ENCODE measurements around the gene XRCC4. TPM values are rescaled to one million over a fixed set of nuclear protein-coding genes. Genes with fewer than 3 reads are reported as not detected.
A peak's percentile ranks its signal among the peaks of the same experiment; 100 is the strongest.

The XRCC4 gene
- total and polyA plus RNA-seq, 9 of the 15 experiments (the other 6 are each of a cell fraction or from before 2014, with no cell fraction given): 13.6 to 61.6 (median 22.4) TPM

DNA sequence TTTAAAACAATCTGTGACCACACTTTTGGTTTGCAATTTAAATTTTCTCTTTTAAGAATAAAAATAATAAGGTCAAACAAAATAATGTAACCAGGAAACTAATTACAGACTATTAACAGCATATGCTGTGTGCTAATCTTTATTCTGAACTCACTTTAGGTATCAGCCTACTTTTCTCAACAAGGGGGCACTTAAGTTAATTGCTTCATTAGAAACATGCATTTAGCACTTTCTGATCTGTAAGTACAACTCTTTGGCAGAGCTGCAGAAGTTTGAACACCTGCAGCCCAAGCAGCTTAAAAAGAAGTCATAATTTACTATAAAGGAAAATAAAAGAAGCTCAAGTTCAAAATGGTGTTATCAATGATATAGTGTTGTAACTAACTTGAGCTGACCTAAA lies 21.7 kb downstream of the XRCC4 start:
- Histone ChIP-seq H3K4me2 (ENCODE audit: insufficient read depth, low read length) (no peak overlapping the region), H3K4me3 (no peak overlapping the region), H3K4me1 (replicated peaks in 1 of 2; ENCODE audit: control insufficient read depth in 2 of 2, insufficient read depth in 2 of 2, low read length in 2 of 2) (peaks cover 4 to 25% of the 10 kb centered on the region in 2 experiments; a peak in 4 of 5 replicates), H3K79me2 (ENCODE audit: control insufficient read depth, insufficient read depth, low read length) (no peaks in the 10 kb centered on the region), H3K9ac (ENCODE audit: insufficient read depth in 1 of 2, low read depth in 2 of 2, low read length in 2 of 2) (no peak overlapping the region), H3K36me3 (ENCODE audit: control insufficient read depth, insufficient read depth, low read length) (no peaks in the 10 kb centered on the region), H3K9me3 (replicated peaks; ENCODE audit: control insufficient read depth, insufficient read depth, low read depth, low read length) (no peaks in the 10 kb centered on the region), H2AFZ (ENCODE audit: low read depth, low read length) (no peak overlapping the region), H4K20me1 (replicated peaks; ENCODE audit: control insufficient read depth, insufficient read depth, low read length) (no peaks in the 10 kb centered on the region), H3K27ac (ENCODE audit: extremely low read depth, low read depth, low read length) (no peak overlapping the region), H3K9me1 (ENCODE audit: control insufficient read depth, insufficient read depth, low read length) (no peaks in the 10 kb centered on the region), H3K27me3 (ENCODE audit: control insufficient read depth in 2 of 2, insufficient read depth in 2 of 2, low read length in 2 of 2) (no peaks in the 10 kb centered on the region)
- intact Hi-C loops (cut with micrococcal nuclease) (no loop called here), in situ Hi-C loops (cut with MboI) (no loop called here)
- DNase-seq (ENCODE audit: extremely low read depth in 1 of 4, low spot score in 3 of 4): no peak
- ATAC-seq: no peak
- CTCF ChIA-PET (ENCODE audit: low intra/inter-chr PET ratio): no interaction called here
- no TSS peak for BruUV-seq (replicated peaks)
- TF ChIP-seq ZFP1 (CRISPR knock-in tag; IDR thresholded peaks at IDR 0.05): no peak
- POLR2A ChIA-PET: interaction anchor here (0.9 kb wide), 1 partner anchor 9 kb away, joined by 3 read pairs; no protein-coding TSS in a partner anchor
- peak; percentile 11 for FAIRE-seq

DNA sequence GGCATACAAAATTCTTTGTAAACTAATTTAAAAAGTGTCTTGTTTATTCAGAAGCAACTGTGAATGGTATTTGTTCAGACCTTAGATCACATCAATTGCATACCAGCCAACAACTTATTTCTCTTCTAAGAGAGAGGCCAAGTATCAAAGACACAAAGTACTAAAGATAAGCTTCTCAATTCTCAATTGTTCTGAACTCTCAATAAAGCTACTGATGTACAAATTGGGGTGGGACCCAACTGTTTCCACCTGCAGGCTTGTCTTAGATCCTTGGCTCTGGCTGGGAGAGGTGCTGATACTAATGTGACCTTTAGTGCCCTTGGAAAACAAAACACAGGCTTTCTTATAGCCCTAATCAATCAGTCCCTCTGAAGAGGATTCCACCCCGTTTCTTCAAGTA lies 22.1 kb downstream of the XRCC4 start:
- FAIRE-seq: peak; percentile 19
- no peak for DNase-seq (ENCODE audit: extremely low read depth in 1 of 4, low spot score in 3 of 4)
- no peaks in the 10 kb centered on the region for H3K9me1 ChIP-seq (ENCODE audit: control insufficient read depth, insufficient read depth, low read length)
- no peaks in the 10 kb centered on the region for H4K20me1 ChIP-seq (replicated peaks; ENCODE audit: control insufficient read depth, insufficient read depth, low read length)
- ChIA-PET CTCF (ENCODE audit: low intra/inter-chr PET ratio) (no interaction called here), POLR2A (interaction anchor here (0.9 kb wide), 1 partner anchor 9 kb away, joined by 3 read pairs; no protein-coding TSS in a partner anchor)
- no peak overlapping the region for H3K27ac ChIP-seq (ENCODE audit: extremely low read depth, low read depth, low read length)
- 50% methylated on average over 1 of the region's 1 CpG for WGBS (ENCODE audit: insufficient coverage, low coverage, missing lambda C conversion rate)
- no peaks in the 10 kb centered on the region for H3K27me3 ChIP-seq (ENCODE audit: control insufficient read depth in 2 of 2, insufficient read depth in 2 of 2, low read length in 2 of 2)
- no peaks in the 10 kb centered on the region for H3K79me2 ChIP-seq (ENCODE audit: control insufficient read depth, insufficient read depth, low read length)
- TF ChIP-seq, protein P1, sequence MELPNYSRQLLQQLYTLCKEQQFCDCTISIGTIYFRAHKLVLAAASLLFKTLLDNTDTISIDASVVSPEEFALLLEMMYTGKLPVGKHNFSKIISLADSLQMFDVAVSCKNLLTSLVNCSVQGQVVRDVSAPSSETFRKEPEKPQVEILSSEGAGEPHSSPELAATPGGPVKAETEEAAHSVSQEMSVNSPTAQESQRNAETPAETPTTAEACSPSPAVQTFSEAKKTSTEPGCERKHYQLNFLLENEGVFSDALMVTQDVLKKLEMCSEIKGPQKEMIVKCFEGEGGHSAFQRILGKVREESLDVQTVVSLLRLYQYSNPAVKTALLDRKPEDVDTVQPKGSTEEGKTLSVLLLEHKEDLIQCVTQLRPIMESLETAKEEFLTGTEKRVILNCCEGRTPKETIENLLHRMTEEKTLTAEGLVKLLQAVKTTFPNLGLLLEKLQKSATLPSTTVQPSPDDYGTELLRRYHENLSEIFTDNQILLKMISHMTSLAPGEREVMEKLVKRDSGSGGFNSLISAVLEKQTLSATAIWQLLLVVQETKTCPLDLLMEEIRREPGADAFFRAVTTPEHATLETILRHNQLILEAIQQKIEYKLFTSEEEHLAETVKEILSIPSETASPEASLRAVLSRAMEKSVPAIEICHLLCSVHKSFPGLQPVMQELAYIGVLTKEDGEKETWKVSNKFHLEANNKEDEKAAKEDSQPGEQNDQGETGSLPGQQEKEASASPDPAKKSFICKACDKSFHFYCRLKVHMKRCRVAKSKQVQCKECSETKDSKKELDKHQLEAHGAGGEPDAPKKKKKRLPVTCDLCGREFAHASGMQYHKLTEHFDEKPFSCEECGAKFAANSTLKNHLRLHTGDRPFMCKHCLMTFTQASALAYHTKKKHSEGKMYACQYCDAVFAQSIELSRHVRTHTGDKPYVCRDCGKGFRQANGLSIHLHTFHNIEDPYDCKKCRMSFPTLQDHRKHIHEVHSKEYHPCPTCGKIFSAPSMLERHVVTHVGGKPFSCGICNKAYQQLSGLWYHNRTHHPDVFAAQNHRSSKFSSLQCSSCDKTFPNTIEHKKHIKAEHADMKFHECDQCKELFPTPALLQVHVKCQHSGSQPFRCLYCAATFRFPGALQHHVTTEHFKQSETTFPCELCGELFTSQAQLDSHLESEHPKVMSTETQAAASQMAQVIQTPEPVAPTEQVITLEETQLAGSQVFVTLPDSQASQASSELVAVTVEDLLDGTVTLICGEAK (IDR thresholded peaks at IDR 0.05): peak; percentile 69
- TF ChIP-seq, protein P1 (CRISPR knock-in tag; IDR thresholded peaks at IDR 0.05): no peak
- TF ChIP-seq FOSL1 (tag; conservative IDR thresholded peaks at IDR 0.05): no peak
- H3K4me1 ChIP-seq (replicated peaks in 1 of 2; ENCODE audit: control insufficient read depth in 2 of 2, insufficient read depth in 2 of 2, low read length in 2 of 2): peaks cover 4 to 25% of the 10 kb centered on the region in 2 experiments; a peak in 4 of 5 replicates
- intact Hi-C loops (cut with micrococcal nuclease) (no loop called here), in situ Hi-C loops (cut with MboI) (no loop called here)
- no peak overlapping the region for H2AFZ ChIP-seq (ENCODE audit: low read depth, low read length)
- H3K4me2 ChIP-seq (ENCODE audit: insufficient read depth, low read length): no peak overlapping the region
- H3K4me3 ChIP-seq: no peak overlapping the region
- no peaks in the 10 kb centered on the region for H3K9me3 ChIP-seq (replicated peaks; ENCODE audit: control insufficient read depth, insufficient read depth, low read depth, low read length)
- no peak overlapping the region for H3K9ac ChIP-seq (ENCODE audit: insufficient read depth in 1 of 2, low read depth in 2 of 2, low read length in 2 of 2)
- BruUV-seq (replicated peaks): no TSS peak
- no peak for ATAC-seq
- H3K36me3 ChIP-seq (ENCODE audit: control insufficient read depth, insufficient read depth, low read length): no peaks in the 10 kb centered on the region
